GM10847 (cell line): ENCODE measurements around the gene RBMS1.

Source experiments
- POLR2A ChIP-seq: IDR thresholded peaks from 2 replicates; pipeline ENCODE4 v1.6.1; 2011; ENCODE audit not compliant: insufficient read length; ENCODE audit errors: extremely low read depth

The RBMS1 gene

GRCh38 chr2:160460333-160460731 lies 33.3 kb downstream of the RBMS1 start:
- no peak for TF ChIP-seq POLR2A

GRCh38 chr2:160459538-160460332 lies 33.9 kb downstream of the RBMS1 start:
- no peak for TF ChIP-seq POLR2A

DNA sequence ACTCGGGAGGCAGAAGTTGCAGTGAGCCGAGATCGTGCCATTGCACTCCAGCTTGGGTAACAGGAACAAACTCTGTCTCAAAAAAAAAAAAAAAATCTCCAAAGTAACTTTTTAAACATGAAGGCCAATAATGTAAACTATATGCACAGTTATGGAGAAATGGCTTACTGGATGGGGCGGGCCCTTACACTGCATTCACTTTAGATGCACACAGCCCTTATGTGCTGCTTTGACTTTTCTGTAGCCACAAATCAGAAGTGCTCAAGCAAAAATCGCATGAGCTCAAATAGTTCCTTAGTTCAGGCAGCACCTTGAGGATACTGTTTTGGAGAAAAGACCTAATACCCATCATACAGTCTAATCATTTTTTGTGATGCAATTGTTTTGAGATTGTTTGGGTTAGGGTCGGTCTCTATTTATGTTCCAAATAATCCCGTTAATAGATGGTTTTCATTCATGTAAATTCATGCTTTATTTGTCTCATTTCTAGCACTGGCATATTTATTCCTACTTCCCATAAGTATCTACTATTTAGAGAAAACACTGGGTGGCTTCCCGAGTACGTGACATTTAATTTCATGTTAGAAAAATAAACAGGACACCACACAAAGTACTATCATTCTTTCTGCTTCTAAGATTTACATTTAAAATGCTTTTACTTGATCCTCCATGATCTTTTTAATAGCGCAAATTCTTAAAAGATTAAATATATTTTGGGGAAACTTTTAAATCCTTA lies 34.7 kb downstream of the RBMS1 start:
- TF ChIP-seq POLR2A, result no peak

DNA sequence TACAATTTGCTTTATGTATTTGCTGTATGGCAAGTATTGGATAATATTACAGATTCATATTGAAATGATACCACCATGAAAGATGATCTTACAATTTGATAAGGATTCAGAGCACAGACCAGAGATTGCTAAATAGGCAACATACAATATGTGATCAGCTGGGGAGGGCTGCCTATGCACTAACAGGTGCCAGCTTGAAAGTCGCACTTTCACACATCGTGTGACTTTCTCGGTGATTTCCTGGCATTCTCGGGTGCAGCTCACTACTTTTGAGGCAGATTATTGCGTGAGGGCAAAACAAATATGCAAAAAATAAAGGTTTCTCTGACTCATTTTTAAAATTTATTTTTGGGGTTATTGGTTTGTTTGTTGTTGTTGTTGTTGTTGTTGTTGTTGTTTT lies 36.0 kb downstream of the RBMS1 start:
- no peak for TF ChIP-seq POLR2A

GRCh38 chr2:160454070-160454797 lies 39.4 kb downstream of the RBMS1 start:
- TF ChIP-seq POLR2A, result no peak

DNA sequence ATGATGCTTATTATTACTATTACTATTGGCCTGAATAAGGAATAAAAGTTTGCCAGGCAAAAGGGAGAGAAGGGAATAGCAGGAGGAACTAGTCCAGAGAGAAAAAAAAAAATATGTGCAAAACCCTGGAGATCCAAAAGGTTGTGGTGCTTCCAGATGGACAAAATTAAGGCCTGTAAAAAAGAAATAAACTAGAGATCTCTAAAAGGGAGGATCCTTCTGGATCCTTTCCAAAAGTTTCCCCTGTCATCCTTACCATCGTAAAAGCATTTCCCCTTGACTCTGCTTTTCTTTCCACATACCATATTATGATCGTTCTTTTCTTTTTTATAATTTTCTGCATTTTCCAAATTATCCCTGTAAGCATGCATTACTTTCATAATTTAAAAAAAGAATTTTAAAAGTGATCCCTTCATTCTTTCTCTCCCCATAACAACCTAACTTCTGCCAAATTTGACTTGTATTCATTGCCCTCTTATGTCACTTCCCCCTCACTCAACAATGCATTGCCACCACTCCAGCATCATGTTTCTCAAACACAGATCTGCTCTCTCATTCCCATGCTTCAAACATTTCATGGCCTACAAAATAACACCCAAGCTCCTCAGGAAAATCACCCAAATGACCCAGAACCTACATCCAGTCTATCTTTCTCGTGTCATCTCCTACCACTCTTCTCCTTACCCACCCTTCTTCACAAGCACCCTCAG lies 40.3 kb downstream of the RBMS1 start:
- no peak for TF ChIP-seq POLR2A

DNA sequence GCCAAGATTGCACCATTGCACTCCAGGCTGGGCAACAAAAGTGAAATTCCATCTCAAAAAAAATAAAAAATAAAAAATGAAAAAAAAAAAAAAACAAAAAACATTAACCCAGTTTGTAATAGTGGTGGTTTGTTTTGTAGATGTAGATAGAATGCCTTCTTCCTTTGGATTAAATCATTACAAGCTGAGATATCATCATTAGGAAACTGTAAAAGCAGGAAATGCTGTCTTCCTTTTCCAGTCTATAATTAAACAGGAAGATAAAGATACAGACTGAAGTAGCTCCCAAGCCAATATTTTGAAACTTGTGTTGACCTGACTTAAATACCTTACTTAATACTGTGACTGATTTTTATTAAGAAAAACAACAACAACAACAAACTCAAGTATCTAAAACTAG lies 43.1 kb downstream of the RBMS1 start:
- no peak for TF ChIP-seq POLR2A

DNA sequence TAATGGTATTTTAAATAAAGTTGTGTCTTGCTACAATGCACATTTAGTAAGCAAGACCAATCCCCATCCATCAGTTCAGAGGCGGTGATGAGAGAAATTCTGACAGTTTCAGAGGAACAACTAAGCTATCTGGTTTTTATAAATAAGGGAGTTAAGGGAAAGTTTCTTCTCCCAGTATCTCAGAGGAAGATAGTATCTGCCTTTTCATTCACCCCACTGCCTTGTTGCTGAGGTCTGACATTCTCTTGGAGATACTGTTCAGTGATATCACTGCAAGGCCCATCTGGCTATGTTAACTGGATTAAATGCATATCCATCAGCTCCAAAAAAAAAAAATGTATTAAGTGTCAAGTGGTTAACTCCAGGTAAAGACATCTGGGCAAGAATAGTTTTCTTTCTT lies 47.9 kb downstream of the RBMS1 start:
- TF ChIP-seq POLR2A, result no peak

GRCh38 chr2:160442603-160443002 lies 51.0 kb downstream of the RBMS1 start:
- no peak for TF ChIP-seq POLR2A

DNA sequence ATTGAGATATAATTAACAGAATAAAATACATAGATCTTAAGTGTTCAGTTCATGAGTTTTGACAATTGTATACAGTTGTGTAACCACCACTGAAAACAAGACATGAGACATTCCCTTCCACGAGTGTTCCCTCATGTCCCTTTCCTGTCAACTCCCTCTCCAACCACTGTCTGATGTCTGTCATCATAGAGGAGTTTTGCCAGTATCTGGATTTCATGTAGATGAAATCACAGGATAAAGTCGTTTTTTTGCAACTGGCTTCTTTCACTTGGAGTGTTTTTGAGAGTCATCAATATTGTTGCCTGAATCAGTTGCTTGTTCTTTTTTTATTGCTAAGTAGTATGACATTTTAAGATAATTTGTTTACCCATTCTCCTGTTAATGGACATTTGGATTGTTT lies 52.7 kb downstream of the RBMS1 start:
- no peak for TF ChIP-seq POLR2A

GRCh38 chr2:160437273-160437672 lies 56.3 kb downstream of the RBMS1 start:
- TF ChIP-seq POLR2A, result no peak

DNA sequence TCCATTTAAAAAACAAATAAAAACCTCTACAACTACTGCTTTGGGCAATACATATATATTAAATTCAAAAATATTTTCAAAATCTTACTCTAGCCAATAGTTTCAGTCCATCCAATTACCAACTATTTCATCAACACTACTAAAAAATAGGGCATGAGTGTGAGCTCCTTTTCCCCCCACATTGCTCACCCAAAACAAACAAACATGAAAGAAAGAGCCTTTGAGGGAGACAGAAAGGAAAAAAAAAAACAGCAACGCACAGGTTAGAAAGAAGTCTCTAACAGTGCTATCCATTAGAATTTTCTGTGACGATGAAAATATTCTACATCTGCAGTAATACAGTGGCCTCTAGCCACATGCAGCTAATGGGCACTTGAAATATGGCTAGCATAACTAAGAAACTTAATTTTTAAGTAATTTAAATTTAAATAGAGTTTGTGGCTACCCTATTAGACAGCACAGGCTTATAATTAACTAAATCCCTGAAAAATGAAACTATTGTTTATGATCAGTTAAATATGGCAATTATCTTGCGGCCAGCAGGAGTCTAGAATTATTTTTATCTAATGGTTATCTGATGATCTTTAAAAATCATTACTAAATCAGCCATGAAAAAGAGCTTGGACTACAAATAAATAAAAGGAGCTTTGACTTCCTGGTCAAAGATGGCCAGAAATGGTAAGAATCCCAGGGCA lies 59.2 kb downstream of the RBMS1 start:
- no peak for TF ChIP-seq POLR2A

DNA sequence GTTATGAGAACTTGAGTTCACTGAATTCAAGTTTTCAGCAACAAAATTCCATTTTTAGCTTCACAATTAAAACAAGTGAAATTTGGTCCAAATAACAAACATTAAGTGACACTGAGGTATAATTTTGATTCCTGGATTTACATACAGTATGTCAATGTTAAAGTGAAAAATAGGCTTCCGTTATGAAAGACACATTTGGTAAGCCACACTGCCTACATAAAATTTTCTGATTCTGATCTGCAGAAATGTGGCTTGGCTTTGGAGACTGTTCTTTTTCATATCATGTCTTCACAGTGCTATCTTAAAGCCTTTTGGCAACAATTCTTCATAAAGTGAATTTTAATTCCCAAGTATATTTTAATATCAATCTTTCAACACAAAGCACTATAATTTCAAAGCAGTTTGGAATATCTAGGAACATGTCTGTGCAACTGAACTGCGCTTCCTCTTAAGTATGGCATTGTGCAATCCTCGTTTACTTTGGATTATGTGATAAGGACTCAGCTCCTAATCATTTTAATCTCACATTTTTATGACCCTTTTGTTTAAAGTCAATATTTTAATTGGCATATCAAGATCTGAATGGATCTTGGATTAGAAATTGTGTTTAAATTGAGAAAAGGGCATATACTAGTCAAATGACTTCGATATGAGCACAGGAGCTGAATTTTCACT lies 60.0 kb downstream of the RBMS1 start:
- TF ChIP-seq POLR2A, result no peak

DNA sequence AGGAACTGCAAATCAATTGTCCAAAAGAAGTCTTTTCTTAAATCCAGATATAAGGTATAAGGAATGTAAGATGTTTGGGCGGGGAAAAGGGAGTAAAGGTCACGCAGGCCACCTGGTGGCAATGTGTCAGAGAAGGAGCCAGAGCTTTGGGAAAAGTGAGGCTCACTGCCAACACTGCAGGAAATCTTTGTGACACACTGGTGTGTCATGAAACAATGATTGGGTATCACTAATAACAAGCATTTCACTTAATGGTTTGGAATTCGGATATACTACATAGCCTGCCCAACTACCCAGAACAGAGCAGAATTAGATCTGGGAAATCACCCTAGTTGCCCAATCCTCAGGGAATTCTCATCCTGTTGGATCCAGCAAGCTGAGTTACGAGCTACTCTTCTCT lies 61.0 kb downstream of the RBMS1 start:
- no peak for TF ChIP-seq POLR2A
